ENCODE results near the gene KLHDC1. TPM values are rescaled to one million over a fixed set of nuclear protein-coding genes. Genes with fewer than 3 reads are reported as not detected.
"Not testable (repeated sequence)": the region's sequence is repeated elsewhere in the genome, so short reads cannot be mapped to it uniquely, and the experiment has no call there.

KLHDC1 gene, protein sequence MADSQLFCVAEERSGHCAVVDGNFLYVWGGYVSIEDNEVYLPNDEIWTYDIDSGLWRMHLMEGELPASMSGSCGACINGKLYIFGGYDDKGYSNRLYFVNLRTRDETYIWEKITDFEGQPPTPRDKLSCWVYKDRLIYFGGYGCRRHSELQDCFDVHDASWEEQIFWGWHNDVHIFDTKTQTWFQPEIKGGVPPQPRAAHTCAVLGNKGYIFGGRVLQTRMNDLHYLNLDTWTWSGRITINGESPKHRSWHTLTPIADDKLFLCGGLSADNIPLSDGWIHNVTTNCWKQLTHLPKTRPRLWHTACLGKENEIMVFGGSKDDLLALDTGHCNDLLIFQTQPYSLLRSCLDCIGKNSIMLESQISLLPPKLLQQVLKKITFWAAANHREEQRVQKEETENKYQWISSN
- 1.7 and 3.5 TPM in 2 replicates for total RNA-seq (ENCODE audit: low replicate concordance)
- long read RNA-seq, partial matches to known transcripts, result 0 of 1 reads
- long read RNA-seq, other reads (novel, unspliced or antisense), result 0 of 1 reads

DNA sequence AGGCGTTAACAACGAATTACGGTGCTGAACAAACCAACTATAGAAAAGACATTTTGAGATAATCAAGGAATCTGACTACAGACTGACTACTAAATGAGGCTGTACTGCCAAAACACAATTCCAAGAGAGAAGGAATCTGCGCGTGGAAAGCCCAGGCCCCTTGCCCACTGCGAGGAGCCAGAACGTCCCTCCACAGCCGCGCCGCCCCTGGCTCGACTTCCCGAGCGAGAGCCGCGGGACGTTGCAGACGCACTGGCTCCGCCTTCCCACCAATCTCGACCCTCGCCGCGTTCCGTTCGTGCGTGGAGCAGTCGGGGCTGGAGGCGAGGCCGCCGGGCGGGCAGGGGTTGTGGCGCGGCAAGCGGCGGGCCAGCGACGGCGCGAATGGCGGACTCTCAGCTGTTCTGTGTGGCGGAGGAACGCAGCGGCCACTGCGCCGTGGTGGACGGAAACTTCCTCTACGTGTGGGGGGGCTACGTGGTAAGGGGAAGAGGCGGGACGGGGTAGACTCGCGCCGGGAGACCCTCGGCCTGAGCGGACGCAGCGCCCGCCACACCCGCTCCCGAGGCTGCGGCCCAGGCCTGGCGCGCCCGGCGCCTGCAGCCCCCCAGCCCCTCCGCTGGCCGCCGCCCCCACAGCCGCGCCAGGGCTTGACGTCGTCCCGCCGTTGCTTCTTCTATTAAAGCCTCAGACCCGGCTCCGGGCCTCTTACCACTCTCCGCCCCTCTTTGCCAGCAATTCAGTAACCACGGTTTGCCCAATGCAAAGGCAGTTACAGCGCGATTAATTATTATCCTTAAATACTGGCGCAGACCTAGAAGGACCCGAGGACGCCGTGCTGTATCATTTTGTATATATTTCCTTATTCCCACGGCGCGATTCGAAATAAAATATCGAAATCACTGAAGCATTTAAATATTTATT lies at the start of gene KLHDC1:
Gene KLHDC1, plus strand, starts transcription at position 310 of the 924 bp plus-strand sequence. Its CDS starts 75 bp downstream, at position 385.
- TF ChIP-seq, protein P1, sequence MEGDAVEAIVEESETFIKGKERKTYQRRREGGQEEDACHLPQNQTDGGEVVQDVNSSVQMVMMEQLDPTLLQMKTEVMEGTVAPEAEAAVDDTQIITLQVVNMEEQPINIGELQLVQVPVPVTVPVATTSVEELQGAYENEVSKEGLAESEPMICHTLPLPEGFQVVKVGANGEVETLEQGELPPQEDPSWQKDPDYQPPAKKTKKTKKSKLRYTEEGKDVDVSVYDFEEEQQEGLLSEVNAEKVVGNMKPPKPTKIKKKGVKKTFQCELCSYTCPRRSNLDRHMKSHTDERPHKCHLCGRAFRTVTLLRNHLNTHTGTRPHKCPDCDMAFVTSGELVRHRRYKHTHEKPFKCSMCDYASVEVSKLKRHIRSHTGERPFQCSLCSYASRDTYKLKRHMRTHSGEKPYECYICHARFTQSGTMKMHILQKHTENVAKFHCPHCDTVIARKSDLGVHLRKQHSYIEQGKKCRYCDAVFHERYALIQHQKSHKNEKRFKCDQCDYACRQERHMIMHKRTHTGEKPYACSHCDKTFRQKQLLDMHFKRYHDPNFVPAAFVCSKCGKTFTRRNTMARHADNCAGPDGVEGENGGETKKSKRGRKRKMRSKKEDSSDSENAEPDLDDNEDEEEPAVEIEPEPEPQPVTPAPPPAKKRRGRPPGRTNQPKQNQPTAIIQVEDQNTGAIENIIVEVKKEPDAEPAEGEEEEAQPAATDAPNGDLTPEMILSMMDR (conservative IDR thresholded peaks at IDR 0.05), result no peak
- H3K27me3 Mint-ChIP-seq, result no peaks in the 10 kb centered on the region

DNA sequence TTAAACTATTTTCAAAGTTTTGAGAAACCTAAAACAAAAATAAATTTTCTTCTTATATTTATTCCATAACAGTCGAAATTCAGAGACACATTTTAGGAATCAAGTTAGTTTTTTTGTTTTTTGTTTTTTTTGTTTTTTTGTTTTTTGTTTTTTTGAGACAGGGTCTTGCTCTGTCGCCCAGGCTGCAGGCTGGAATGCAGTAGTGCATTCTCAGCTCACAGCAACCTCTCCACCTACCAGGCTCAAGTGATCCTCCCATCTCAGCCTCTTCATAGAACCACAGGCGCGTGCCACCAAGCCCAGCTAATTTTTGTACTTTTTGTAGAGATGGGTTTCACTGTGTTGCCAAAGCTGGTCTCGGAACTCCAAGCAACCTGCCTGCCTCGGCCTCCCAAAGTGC lies 39.4 kb upstream of the KLHDC1 start:
- no peak overlapping the region for H3K27ac Mint-ChIP-seq
- H3K4me3 Mint-ChIP-seq, result no peak overlapping the region
- H3K36me3 Mint-ChIP-seq, result peaks cover 4% of the 10 kb centered on the region
- H3K9me3 Mint-ChIP-seq, result no peaks in the 10 kb centered on the region
- no peaks in the 10 kb centered on the region for H3K4me1 Mint-ChIP-seq (ENCODE audit: unreplicated experiment)
- no peak for DNase-seq (ENCODE audit: extremely low spot score, unreplicated experiment)
- no peaks in the 10 kb centered on the region for H3K27me3 Mint-ChIP-seq
- TF ChIP-seq, protein P1 (conservative IDR thresholded peaks at IDR 0.05), result no peak

More for the DNA sequence above, at the start of gene KLHDC1:
- peak; percentile 84 for DNase-seq (ENCODE audit: extremely low spot score, unreplicated experiment)
- Mint-ChIP-seq H3K36me3 (no peaks in the 10 kb centered on the region), H3K4me3 (peak within 1 kb of the TSS; percentile 87), H3K27ac (peak within 1 kb of the TSS; percentile 87), H3K4me1 (ENCODE audit: unreplicated experiment) (peaks cover 20% of the 10 kb centered on the region), H3K9me3 (peaks cover 4% of the 10 kb centered on the region)

DNA sequence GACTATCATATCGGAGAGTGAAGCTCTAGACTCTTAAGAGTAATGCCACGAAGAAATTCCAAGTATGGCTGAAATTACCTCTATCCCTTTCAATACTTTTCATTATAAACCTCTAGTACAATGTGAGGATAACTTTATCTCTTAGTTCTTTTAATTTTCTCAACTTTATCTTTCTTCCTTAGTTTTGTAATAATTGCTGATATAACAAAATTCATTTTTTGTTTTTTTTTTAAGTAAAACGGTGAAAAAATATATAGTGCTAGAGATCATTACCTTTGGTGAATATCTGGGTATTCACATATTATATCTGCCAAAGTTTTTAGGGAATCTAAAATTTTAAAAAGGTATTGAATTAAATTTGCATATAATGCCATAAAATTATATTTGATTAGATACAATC lies 38.4 kb upstream of the KLHDC1 start:
- peaks cover 4% of the 10 kb centered on the region for H3K36me3 Mint-ChIP-seq
- no peak for DNase-seq (ENCODE audit: extremely low spot score, unreplicated experiment)
- H3K9me3 Mint-ChIP-seq, result no peaks in the 10 kb centered on the region
- no peaks in the 10 kb centered on the region for H3K4me1 Mint-ChIP-seq (ENCODE audit: unreplicated experiment)
- no peaks in the 10 kb centered on the region for H3K27me3 Mint-ChIP-seq
- TF ChIP-seq, protein P1 (conservative IDR thresholded peaks at IDR 0.05), result no peak
- H3K27ac Mint-ChIP-seq, result no peak overlapping the region
- H3K4me3 Mint-ChIP-seq, result no peak overlapping the region

DNA sequence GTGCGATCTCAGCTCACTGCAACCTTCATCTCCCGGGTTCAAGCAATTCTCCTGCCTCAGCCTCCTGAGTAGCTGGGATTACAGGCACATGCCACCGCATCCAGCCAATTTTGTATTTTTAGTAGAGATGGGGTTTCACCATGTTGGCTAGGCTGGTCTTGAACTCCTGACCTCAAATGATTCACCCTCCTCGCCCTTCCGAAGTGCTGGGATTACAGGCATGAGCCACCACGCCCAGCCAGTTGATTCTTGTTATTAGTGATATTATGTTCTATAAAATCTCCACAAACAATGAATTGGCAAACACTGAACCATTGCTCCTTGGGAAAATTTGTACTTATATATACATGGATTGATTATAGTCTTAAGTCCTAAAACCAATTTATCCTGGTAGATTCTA lies 35.4 kb upstream of the KLHDC1 start:
- not testable (repeated sequence) for H3K27ac Mint-ChIP-seq; H3K36me3 Mint-ChIP-seq; H3K4me1 Mint-ChIP-seq (ENCODE audit: unreplicated experiment); DNase-seq (ENCODE audit: extremely low spot score, unreplicated experiment); H3K27me3 Mint-ChIP-seq; H3K4me3 Mint-ChIP-seq; H3K9me3 Mint-ChIP-seq

DNA sequence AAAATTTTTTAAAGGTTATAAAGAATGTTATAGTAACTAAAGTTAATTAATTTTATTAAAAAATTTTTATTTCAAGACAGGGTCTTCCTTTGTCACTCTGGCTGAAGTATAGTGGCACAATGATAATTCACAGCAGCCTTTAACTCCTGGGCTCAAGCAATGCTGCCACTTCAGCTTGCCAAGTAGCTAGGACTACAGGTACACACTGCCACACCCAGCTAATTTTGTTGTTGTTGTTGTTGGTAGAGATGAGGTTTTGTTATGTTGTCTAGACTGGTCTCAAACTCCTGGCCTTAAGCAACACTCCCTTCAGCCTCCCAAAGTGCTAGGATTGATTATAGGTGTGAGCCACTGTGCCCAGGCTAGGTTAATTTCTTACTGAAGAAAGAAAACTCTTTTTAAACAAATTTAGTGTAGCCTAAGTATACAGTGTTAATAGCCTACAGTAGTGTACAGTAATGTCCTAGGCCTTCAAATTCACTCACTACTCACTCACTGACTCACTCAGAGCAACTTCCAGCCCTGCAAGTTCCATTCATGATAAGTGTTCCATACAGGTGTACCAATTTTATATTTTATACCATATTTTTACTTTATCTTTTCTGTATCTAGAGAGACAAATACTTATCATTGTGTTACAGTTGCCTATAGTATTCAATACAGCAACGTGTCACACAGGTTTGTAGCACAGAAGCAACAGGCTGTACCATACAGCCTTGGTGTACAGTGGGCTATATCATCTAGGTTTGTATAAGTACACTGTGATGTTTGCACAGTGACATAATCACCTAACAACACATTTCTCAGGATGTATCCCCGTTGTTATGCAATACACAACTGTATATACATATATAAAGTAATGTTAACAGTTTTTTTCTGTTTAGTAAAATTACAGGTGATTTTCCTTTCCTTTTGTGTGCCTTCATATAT lies 33.1 kb upstream of the KLHDC1 start:
- no peaks in the 10 kb centered on the region for H3K9me3 Mint-ChIP-seq
- no peak overlapping the region for H3K4me3 Mint-ChIP-seq

More for the DNA sequence above, 33.1 kb upstream of the KLHDC1 start:
- H3K27me3 Mint-ChIP-seq, result no peaks in the 10 kb centered on the region
- no peak overlapping the region for H3K27ac Mint-ChIP-seq
- H3K36me3 Mint-ChIP-seq, result no peaks in the 10 kb centered on the region
- DNase-seq (ENCODE audit: extremely low spot score, unreplicated experiment), result no peak
- TF ChIP-seq, protein P1 (conservative IDR thresholded peaks at IDR 0.05), result no peak
- H3K4me1 Mint-ChIP-seq (ENCODE audit: unreplicated experiment), result no peaks in the 10 kb centered on the region
